ENCODE measurements around the gene PEX5L.

- TF ChIP-seq GATA3 (IDR thresholded peaks at IDR 0.05; ENCODE audit: low read depth, low read length) (no peak), GATA2 (IDR thresholded peaks at IDR 0.05; ENCODE audit: low read depth, low read length) (no peak)
Measured at GRCh38 chr3:179828738-179829137, 208.0 kb downstream of the PEX5L start.

All from SH-SY5Y (cell line).